Epithelial cell of esophagus (primary cell): ENCODE data around the gene ADGRL3.
"Not testable (repeated sequence)": the region's sequence is repeated elsewhere in the genome, so short reads cannot be mapped to it uniquely, and the experiment has no call there.

Experiments
- DNase-seq: peaks from one replicate; pipeline ENCODE4 v3.0.0; 2010; ENCODE audit warnings: low read depth
- H3K4me3 ChIP-seq: 2 replicates; pipeline ENCODE4 v1.5.1; 2011; ENCODE audit warnings: mild to moderate bottlenecking, low read length, control low read depth
- CTCF ChIP-seq: IDR thresholded peaks from 2 replicates; pipeline ENCODE4 v1.5.1; 2011; ENCODE audit warnings: low read depth, mild to moderate bottlenecking, low read length, control low read depth, inconsistent platforms; ENCODE audit not compliant: insufficient read depth; ENCODE audit errors: missing control alignments

The ADGRL3 gene

GRCh38 chr4:61958591-61958990 lies 758.5 kb downstream of the ADGRL3 start:
- no peak overlapping the region for H3K4me3 ChIP-seq
- no peak for TF ChIP-seq CTCF
- no peak for DNase-seq

GRCh38 chr4:61959087-61959486 lies 759.0 kb downstream of the ADGRL3 start:
- DNase-seq: no peak

DNA sequence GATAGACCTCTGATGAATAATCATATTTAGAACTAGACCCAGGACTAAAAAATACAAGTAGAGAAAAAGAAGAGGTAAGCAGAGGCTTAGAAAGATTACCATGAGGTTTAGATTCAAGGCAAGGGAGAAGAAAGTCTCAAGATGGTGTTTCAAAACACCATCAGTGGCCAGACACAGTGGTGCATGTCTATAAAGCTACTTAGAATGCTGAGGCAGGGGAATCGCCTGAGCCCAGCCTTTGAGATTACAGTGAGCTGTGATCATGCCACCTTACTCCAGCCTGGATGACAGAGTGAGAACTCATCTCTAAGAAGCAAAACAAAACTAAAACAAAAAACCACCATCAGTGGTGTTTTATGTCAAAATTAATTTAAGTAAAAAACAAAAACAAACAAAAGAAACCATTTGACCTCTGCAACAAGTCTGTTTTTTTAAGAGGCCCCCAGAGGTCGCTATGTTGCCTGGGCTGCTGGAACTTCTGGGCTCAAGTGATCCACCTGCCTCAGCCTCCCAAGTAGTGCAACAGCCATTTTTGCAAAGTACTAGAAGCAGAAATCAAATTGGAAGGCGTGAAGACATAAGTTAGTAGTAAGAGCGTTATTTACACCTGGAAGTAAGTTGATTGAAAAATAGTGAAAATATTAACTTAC lies 784.3 kb downstream of the ADGRL3 start:
- TF ChIP-seq CTCF: no peak
- no peak for DNase-seq
- no peak overlapping the region for H3K4me3 ChIP-seq

More at GRCh38 chr4:61959087-61959486, 759.0 kb downstream of the ADGRL3 start:
- no peak for TF ChIP-seq CTCF
- no peak overlapping the region for H3K4me3 ChIP-seq

DNA sequence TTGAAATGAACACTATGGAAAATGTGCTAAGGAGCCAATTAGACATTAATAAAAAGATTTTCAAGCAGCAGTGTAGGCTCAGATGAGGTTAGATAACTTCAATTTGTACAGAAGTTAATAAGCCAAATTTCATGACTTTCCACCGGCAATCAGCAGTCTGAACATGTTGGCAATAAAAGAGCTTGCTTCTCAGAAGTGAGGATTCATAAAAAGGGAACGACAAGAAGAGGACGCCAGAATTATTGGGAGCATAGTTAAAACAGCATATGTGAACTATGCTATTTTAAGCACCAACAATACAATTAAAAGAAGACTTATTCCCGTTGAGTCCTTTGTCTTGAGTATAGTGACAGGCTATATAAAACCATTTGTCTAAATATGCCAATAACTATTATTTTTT lies 785.3 kb downstream of the ADGRL3 start:
- no peak overlapping the region for H3K4me3 ChIP-seq
- no peak for DNase-seq
- no peak for TF ChIP-seq CTCF

- H3K4me3 ChIP-seq, DNase-seq: not testable (repeated sequence)
Observed at GRCh38 chr4:61986929-61987328, 786.8 kb downstream of the ADGRL3 start.

GRCh38 chr4:61992351-61992750 lies 792.2 kb downstream of the ADGRL3 start:
- no peak for TF ChIP-seq CTCF
- no peak overlapping the region for H3K4me3 ChIP-seq
- no peak for DNase-seq

GRCh38 chr4:61994036-61994435 lies 793.9 kb downstream of the ADGRL3 start:
- H3K4me3 ChIP-seq: no peak overlapping the region

More at GRCh38 chr4:61994036-61994435, 793.9 kb downstream of the ADGRL3 start:
- no peak for DNase-seq
- TF ChIP-seq CTCF: no peak
